BJ (cell line): ENCODE results near the gene AGFG2. TPM values are rescaled to one million over a fixed set of nuclear protein-coding genes. Genes with fewer than 3 reads are reported as not detected.

Source experiments
- CTCF ChIA-PET: fragments of 350-600 bp; formaldehyde crosslinking; extraction: SDS; loops from one replicate; lab custom pipeline; 2021; ENCODE audit warnings: antibody characterized with exemption, inconsistent platforms; lab: Yijun Ruan, JAX
- POLR2A ChIA-PET: fragments of 300-600 bp; sonication (Branson Sonifier 250); formaldehyde crosslinking; extraction: SDS; loops from one replicate; lab custom pipeline; 2021; ENCODE audit warnings: antibody characterized with exemption; lab: Charles Lee
- DNase-seq: peaks from one replicate; pipeline ENCODE4 v3.0.0-alpha.2; 2011; ENCODE audit warnings: low read depth
- H3K27me3 ChIP-seq: 2 replicates; pipeline ENCODE4 v1.6.0; 2011; ENCODE audit warnings: low read length; ENCODE audit not compliant: control insufficient read depth, insufficient read depth
- H3K36me3 ChIP-seq: 2 replicates; pipeline ENCODE4 v1.5.1; 2011; ENCODE audit warnings: low read length; ENCODE audit not compliant: control insufficient read depth, insufficient read depth
- H3K4me3 ChIP-seq: 2 replicates; pipeline ENCODE4 v1.5.1; 2011; ENCODE audit warnings: low read depth, mild to moderate bottlenecking, control low read depth, low read length
- CTCF ChIP-seq: IDR thresholded peaks from 2 replicates; pipeline ENCODE4 v1.5.1; 2011; ENCODE audit warnings: low read depth, mild to moderate bottlenecking, control low read depth, inconsistent platforms, low read length, moderate library complexity; ENCODE audit not compliant: insufficient read depth
- polyA plus RNA-seq: library from polyadenylated mRNA; depleted of rRNA; stranded (reverse); fragments of >200 nt; gene quantifications from 2 replicates; pipeline ENCODE4 v1.2.3, GENCODE V29; 2011

The AGFG2 gene
- polyA plus RNA-seq, 1 experiment = 10.9 TPM

GRCh38 chr7:100580466-100581283, 41.7 kb downstream of the AGFG2 start:
- Histone ChIP-seq H3K27me3 (no peaks in the 10 kb centered on the region), H3K4me3 (no peak overlapping the region), H3K36me3 (peaks cover 41% of the 10 kb centered on the region)
- TF ChIP-seq CTCF = no peak
- POLR2A ChIA-PET = no interaction called here
- DNase-seq = no peak
- CTCF ChIA-PET = interaction anchor here (1.5 kb wide), 1 partner anchor 8 kb away, joined by 3 read pairs; no protein-coding TSS in a partner anchor

GRCh38 chr7:100582041-100582579, 43.1 kb downstream of the AGFG2 start:
- POLR2A ChIA-PET = no interaction called here
- Histone ChIP-seq H3K4me3 (no peak overlapping the region), H3K27me3 (no peaks in the 10 kb centered on the region), H3K36me3 (peaks cover 31% of the 10 kb centered on the region)
- CTCF ChIA-PET = interaction anchor here (0.6 to 6.0 kb wide), 5 partner anchors 9 to 113 kb away, joined by 3 to 42 read pairs (median 4); partner anchors contain the start of gene GIGYF1
- no peak for DNase-seq
- TF ChIP-seq CTCF = no peak

GRCh38 chr7:100582650-100583049, 43.6 kb downstream of the AGFG2 start:
- no peak for TF ChIP-seq CTCF
- Histone ChIP-seq H3K36me3 (peaks cover 28% of the 10 kb centered on the region), H3K27me3 (no peaks in the 10 kb centered on the region), H3K4me3 (no peak overlapping the region)
- DNase-seq = no peak
- CTCF ChIA-PET = interaction anchor here (0.6 to 6.0 kb wide), 5 partner anchors 18 to 114 kb away, joined by 3 to 42 read pairs (median 6); partner anchors contain the start of gene GIGYF1
- POLR2A ChIA-PET = no interaction called here

- ChIA-PET CTCF (interaction anchor here (0.6 to 6.0 kb wide), 4 partner anchors 18 to 114 kb away, joined by 3 to 42 read pairs (median 17); partner anchors contain the start of gene GIGYF1), POLR2A (interaction anchor here (1.8 kb wide), 1 partner anchor 19 kb away, joined by 7 read pairs; the partner anchor contains the start of gene PCOLCE)
- TF ChIP-seq CTCF = no peak
- peak overlapping the region; percentile 98 for H3K4me3 ChIP-seq
- peaks cover 26% of the 10 kb centered on the region for H3K36me3 ChIP-seq
- DNase-seq = no peak
- H3K27me3 ChIP-seq = no peaks in the 10 kb centered on the region
Measured at GRCh38 chr7:100583132-100584053, 44.4 kb downstream of the AGFG2 start.
